GM21786 (cell line): Measurements from ENCODE around the gene FIGNL2.

Experiments
- ATAC-seq: cut with Tn5 transposase; IDR thresholded peaks from one replicate; pipeline ENCODE4 v1.9.1; 2021; ENCODE audit not compliant: unreplicated experiment

FIGNL2 gene

DNA sequence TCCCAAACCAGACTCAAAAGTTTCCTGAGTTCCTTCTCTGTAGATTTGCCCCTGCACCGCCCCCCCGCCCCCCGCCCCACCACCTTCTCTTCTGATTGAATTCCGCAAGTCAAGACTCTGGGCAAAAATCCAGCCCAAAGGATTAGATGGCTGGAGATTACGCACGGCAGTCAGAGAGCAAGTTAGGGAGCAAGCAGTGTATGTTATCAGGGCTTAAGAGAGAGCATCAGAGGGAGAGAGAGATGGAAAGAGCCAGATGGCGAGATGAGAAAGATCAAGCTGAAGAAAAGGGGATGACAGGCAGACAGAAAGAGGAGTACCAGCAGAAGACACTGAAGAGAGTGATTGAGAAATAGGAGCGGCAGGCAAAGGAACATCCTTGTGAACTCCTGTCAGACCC is 25.5 kb upstream of the FIGNL2 start:
- ATAC-seq: no peak

- ATAC-seq: no peak
These were observed 24.9 kb upstream of the FIGNL2 start for GRCh38 chr12:51873251-51873994.

DNA sequence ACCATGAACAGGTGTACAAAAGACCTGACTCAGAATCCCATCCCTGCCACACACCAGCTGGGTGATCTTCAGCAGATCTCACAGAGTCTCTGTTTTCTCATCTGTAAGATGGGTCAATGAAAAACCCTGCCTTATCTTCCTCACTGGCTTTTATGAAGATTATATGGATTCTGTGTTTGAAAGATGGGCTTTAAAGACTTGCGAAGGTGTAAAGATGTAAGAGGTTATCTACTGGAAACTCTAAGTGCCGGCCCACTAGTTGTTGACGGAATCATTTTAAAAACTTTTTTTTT is 24.1 kb upstream of the FIGNL2 start:
- no peak for ATAC-seq

- ATAC-seq: no peak
These were observed 23.6 kb upstream of the FIGNL2 start for GRCh38 chr12:51871918-51872688.

DNA sequence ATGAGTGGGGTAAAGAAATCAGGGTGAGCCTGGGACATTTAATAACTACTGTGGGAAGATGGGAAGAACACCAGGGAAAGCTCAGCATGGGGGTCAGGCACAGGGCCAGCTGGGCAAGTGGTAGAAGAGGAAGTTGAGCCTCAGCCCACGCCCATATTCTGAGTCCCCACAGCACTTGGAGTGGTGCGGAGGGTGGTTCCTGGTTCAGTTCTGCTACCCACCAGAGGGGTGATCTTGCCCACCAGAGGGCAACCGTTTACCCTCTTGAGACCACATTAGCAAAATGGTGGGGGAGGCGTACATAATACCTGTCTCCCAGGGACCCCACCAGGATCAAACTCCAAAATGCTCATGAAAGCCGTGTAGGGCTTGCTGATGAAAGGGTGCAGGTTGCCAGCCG is 22.6 kb upstream of the FIGNL2 start:
- no peak for ATAC-seq

DNA sequence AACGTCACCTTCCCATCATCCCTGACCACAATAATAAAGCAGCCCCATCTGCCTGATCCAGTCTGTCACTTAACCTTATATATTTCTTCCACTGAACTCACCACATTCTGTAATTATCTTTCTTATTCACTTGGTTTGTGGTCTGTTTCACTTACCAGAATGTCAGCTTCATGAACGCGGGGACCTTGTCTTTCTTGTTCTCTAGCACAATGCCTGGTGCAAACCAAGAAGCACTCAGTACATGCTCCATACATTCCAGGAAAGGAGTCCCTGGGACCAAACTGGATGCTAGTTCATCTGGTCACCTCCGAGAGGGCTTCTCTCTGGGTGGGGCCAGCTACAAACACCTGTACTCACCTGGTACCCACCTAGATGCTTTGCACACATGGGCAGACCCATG is 22.0 kb upstream of the FIGNL2 start:
- no peak for ATAC-seq

DNA sequence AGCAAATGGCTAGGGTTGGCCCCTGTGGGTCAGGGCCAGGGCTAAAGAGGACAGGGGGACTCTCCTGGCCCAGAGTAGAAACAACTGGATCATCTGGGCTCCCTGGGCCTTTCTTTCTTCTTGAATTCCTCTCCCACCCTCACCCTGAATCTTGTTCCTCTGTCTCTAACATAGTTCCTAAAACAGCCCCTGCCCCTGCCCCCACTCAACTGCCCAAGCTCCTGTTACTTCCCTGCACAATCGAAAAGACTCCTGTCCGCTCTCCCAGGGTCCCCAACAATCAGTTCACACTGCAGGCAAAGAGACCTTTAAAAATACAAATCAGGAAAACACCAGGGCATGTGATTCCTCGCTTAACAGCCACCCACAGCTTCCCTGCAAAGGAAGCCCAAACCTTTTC is 21.4 kb upstream of the FIGNL2 start:
- no peak for ATAC-seq

DNA sequence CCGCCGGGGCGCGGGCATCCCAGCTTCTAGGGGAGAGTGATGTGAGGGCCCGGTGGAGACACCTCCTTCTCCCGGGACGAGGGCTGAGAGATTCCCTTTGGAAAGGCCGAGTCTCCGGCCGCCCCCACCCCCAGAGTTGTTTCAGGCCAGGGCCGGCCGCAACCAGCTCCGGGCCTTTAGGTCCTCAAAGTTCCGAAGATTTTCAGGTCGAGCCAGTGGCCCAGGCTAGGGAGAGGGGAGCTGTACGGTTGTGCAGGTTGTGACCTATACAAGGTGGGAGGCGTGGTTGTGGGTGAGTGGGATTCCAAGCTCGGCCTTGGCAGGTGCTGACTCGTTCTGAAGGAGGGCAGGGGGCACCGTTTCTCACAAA is 21.0 kb upstream of the FIGNL2 start:
- ATAC-seq: no peak

DNA sequence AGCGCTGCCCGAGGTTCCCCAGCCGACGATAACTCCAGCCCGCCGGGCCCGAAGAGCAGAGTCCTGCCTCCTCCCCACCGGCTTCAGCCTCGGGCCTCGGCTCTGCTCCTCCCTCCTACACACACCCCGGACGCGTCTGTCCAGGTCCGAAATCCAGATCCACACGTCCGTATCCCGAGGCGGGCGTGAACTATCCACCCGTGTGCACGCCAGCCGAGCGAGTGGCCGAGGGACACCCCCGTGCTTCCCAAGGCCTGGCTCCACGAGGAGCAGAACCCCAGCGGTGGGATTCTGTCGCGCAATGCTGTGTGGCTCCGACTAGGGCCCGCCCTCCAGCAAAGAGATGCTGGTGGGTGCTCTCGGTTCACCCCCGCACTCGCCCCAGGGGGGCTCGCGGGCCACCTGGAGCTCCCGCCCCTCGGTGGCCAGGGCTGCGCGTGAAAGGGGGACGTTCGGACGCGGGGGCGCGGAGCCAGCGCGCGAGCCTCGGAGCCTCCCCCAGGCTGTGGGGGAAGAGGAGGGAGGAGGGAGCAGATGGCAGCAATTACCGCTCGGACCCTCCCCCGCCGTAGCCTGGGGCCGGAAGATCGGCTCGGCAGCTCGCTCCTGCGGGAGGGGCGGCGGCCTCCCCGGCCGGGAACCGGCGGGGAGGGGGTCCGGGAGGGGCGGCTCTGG is 20.4 kb upstream of the FIGNL2 start:
- no peak for ATAC-seq

DNA sequence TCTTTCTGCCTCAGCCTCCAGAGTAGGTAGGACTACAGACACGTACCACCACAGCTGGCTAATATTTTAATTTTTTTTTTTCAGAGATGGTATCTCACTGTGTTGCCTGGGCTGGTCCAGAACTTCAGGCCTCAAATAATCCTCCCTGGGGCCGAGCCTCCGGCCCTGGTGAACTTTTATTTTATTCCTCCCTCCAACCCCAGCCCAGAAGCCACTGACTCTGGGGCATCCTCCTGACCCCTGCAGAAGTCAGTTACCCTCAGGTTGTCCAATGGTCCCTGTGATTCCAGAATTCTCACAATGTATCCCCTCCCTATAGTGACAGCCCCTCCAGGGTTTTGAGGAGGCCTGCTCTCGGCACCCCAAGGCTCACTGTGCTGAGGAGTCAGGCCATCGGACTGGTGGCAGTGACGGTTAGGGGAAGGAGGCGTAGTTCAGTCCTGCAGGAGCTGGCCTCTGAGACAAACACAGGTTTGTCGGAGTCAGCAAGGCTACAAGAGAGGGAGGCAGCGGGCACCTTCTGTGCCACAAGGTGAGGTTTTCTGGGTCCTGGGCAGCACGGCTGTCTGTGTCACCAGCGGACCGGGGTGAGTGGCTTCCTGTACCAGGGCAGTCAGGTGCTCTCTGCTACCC is 19.4 kb upstream of the FIGNL2 start:
- ATAC-seq: no peak

DNA sequence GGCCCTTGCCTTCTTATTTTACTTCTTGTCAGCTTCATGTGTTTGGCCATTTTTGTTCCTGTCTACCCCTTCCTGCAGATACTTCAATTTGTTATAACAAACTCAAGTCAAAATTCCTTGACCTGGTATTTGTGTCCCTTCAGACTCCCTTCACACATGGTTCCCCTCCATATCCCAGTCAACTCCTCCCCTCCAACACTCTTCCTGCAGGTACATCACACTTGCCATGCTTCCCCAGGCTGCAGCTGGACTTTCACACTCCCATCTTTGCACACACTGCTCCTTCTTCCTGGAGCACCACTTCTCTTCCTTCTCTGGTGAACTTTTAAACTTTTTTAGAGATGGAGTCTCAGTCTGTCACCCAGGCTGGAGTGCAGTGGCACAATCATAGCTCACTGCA is 18.9 kb upstream of the FIGNL2 start:
- ATAC-seq: no peak

DNA sequence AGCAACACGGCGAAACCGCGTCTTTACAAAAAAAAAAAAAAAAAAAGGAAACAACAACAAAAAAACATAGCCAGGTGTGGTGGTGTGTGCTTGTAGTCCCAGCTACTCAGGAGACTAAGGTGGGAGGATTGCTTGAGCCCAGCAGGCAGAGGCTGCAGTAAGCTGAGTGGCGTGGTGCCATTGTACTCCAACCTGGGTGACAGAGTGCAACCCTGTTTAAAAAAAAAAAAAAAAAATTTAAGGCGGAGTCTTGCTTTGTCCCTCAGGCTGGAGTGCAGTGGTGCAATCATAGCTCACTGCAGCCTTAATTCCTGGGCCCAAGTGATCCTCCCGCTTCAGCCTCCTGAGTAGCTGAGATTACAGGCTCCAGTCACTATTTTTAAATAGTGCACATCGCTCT is 18.2 kb upstream of the FIGNL2 start:
- no peak for ATAC-seq

- no peak for ATAC-seq
These were observed 17.8 kb upstream of the FIGNL2 start for GRCh38 chr12:51866324-51866723.

GRCh38 chr12:51865757-51866270 is 17.3 kb upstream of the FIGNL2 start:
- ATAC-seq: no peak

GRCh38 chr12:51864833-51865670 is 16.5 kb upstream of the FIGNL2 start:
- ATAC-seq: no peak

DNA sequence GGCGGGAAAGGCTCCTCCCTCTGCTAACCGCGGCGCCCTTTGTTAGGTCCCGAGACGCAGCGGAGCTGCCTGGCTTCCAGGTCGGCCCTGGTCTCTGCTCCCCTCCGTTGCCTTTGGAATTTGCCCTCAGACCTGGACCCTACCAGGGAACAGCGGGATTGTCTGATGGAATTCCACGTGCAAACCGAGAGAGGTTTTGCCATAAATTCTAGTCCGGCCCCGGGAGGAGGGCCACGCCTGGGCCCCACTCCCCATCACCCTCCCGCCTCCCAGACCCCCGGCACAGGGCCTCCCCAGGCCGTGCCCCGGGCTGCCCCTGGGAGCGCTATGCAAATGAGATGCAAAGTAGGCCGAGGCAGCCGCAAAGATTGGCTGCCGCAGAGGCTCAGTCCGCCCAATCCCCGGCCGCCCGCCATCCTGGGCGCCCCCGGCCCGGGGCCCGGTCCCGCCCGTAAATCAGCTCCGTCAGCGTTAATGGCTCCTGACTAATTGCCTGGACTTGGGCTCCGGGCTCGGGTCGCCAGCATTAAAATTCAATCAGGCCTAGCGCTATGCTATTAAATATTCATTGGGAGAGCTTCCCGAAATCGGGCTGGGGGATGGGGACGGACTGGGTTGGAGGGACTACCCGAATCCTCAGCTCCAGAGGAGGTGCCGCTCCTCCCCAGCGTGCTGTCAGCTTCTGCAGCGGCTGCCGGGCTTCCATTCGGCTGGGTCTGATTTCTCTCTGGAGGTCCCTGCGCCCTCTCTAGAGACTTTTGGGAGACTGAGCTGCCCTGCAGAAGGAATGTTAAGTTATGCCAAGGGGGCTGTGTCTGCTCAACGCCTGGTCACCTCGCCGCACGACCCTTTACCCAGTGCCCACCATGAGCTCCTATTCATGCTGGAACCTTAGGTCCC is 15.7 kb upstream of the FIGNL2 start:
- no peak for ATAC-seq

DNA sequence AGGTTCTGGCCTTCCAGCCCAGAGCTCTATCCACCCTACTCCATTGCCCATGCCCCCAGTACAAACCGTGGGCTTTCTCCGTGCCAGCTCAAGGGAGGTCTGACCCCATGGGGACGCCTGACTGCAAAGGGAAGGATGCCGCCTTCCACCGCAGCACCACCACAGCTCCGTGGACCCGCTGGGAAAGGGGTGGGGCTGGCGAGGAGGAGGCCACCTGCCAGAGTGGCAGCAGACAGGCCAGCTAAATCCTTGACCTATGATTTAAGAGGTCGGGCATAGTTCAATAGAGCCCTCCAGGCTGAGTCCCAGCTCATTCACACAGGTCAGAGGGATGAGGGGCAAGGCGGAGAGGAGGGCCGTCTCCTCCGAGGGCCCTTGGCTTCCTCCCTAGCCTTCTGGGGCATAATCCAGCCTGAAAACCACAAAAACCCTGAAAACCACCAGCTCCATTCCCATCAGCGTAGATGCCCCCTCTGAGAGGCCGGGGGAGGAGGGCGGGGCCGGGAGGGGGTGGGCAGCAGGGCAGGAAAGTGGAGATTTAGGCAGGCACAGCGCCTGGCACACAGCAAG is 14.9 kb upstream of the FIGNL2 start:
- no peak for ATAC-seq

- ATAC-seq: no peak
These were observed 14.4 kb upstream of the FIGNL2 start for GRCh38 chr12:51862947-51863346.

GRCh38 chr12:51860986-51861385 is 12.5 kb upstream of the FIGNL2 start:
- ATAC-seq: no peak
